ENCODE data around the gene ANXA2R. TPM values are rescaled to one million over a fixed set of nuclear protein-coding genes. Genes with fewer than 3 reads are reported as not detected.

Gene ANXA2R
- total RNA-seq, 1 experiment from 2014 or later, result 0.20 TPM

DNA sequence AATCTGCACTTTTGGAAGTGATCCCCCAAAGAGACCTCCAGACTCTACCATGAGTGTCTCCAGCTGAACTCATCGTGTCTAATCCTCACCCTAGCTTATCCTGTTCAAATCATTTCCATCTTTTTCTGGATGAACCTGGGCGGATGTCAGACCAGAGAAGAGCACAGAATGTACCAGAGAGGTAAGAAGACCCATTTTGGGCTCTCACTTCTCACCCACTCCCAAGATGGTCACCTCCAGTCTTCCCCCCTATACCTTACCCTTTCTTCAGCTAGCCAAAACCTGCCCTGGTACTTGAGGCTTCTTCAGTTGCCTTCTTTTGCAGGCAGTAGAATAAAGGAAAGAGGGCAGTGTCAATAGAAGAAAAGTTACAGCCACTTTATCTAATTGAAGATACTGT, 27.9 kb upstream of the ANXA2R start:
- no peak overlapping the region for H3K23ac ChIP-seq (ENCODE audit: insufficient read length, low read depth, low read length)
- no peak overlapping the region for H3K18ac ChIP-seq (ENCODE audit: insufficient read length, low read depth, low read length)
- peaks cover 3% of the 10 kb centered on the region; the same call in 1 of the 2 replicates for H3K79me2 ChIP-seq (ENCODE audit: insufficient read depth, low read length)
- H3T11ph ChIP-seq (ENCODE audit: low read length), result no peak overlapping the region
- no peak overlapping the region for H3K27ac Mint-ChIP-seq
- peak overlapping the region; percentile 93 for H3K9ac ChIP-seq (ENCODE audit: extremely low read depth, insufficient read length, low read length)
- H3K4me2 ChIP-seq (ENCODE audit: insufficient read depth, insufficient read length, low read length), result peak overlapping the region; percentile 76
- no peaks in the 10 kb centered on the region for H4K20me1 ChIP-seq (ENCODE audit: control insufficient read depth, insufficient read depth, insufficient read length)
- no peak overlapping the region for H2BK20ac ChIP-seq (ENCODE audit: low read depth, low read length, poor library complexity, severe bottlenecking)
- H4K5ac ChIP-seq (ENCODE audit: insufficient read length, low read depth, low read length), result no peak overlapping the region
- no peak overlapping the region for H4K91ac ChIP-seq (ENCODE audit: insufficient read length, low read depth, low read length)
- peaks cover 10 to 17% (median 14%) of the 10 kb centered on the region in 3 experiments for H3K36me3 Mint-ChIP-seq (ENCODE audit: insufficient read depth in 1 of 3, low read depth in 3 of 3)
- H2BK15ac ChIP-seq (ENCODE audit: low read depth, low read length), result no peak overlapping the region
- H3K14ac ChIP-seq (ENCODE audit: insufficient read depth, low read length), result no peak overlapping the region
- no peak overlapping the region for H3K56ac ChIP-seq (ENCODE audit: insufficient read length, low read depth, low read length)
- H3K27ac ChIP-seq (ENCODE audit: insufficient read length, low read depth, low read length), result no peak overlapping the region
- H2BK120ac ChIP-seq (ENCODE audit: low read depth, low read length, poor library complexity, severe bottlenecking), result no peak overlapping the region
- no peaks in the 10 kb centered on the region; the same call in 1 of the 2 replicates for H3K27me3 Mint-ChIP-seq (ENCODE audit: low read depth)
- H3K4me1 Mint-ChIP-seq, result peaks cover 25 to 28% of the 10 kb centered on the region in 2 experiments
- no peak overlapping the region for H3K4ac ChIP-seq (ENCODE audit: low read depth, low read length)
- H3K9me3 ChIP-seq (ENCODE audit: control insufficient read depth, low read depth, low read length), result no peaks in the 10 kb centered on the region
- no peak overlapping the region for H4K8ac ChIP-seq (replicated peaks; ENCODE audit: insufficient read length, low read depth, low read length)
- no peaks in the 10 kb centered on the region for H3K27me3 ChIP-seq (ENCODE audit: insufficient read depth, low read length)
- peak overlapping the region; percentile 39 for H2AK5ac ChIP-seq (ENCODE audit: insufficient read length, low read length)
- H3K9me3 Mint-ChIP-seq, result no peaks in the 10 kb centered on the region; a peak in 1 of 5 replicates
- peaks cover 9% of the 10 kb centered on the region; the same call in 1 of the 2 replicates for H3K4me1 ChIP-seq (ENCODE audit: insufficient read depth, low read length)
- no peaks in the 10 kb centered on the region for H3K79me1 ChIP-seq (ENCODE audit: insufficient read depth, low read depth, low read length, poor library complexity, severe bottlenecking)
- WGBS (ENCODE audit: extremely low coverage, insufficient read length, low lambda C conversion rate), result no CpG with 5 or more reads among the region's 2 CpGs
- no peak overlapping the region for H2BK12ac ChIP-seq (ENCODE audit: insufficient read length, low read depth, low read length)
- H2AFZ ChIP-seq (ENCODE audit: low read length), result no peak overlapping the region
- H3K23me2 ChIP-seq (ENCODE audit: insufficient read length, low read depth, low read length, poor library complexity, severe bottlenecking), result peaks cover 29% of the 10 kb centered on the region
- peak overlapping the region; percentile 93 to 95 for H3K4me3 Mint-ChIP-seq
- TF ChIP-seq, protein P1, sequence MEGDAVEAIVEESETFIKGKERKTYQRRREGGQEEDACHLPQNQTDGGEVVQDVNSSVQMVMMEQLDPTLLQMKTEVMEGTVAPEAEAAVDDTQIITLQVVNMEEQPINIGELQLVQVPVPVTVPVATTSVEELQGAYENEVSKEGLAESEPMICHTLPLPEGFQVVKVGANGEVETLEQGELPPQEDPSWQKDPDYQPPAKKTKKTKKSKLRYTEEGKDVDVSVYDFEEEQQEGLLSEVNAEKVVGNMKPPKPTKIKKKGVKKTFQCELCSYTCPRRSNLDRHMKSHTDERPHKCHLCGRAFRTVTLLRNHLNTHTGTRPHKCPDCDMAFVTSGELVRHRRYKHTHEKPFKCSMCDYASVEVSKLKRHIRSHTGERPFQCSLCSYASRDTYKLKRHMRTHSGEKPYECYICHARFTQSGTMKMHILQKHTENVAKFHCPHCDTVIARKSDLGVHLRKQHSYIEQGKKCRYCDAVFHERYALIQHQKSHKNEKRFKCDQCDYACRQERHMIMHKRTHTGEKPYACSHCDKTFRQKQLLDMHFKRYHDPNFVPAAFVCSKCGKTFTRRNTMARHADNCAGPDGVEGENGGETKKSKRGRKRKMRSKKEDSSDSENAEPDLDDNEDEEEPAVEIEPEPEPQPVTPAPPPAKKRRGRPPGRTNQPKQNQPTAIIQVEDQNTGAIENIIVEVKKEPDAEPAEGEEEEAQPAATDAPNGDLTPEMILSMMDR (conservative IDR thresholded peaks at IDR 0.05), result no peak
- H2BK5ac ChIP-seq (ENCODE audit: insufficient read length, low read length), result no peak overlapping the region
- DNase-seq, result no peak

Data from H9 (cell line).